B cell (primary cell): ENCODE measurements around the gene ORM1.
"Not testable (repeated sequence)": the region's sequence is repeated elsewhere in the genome, so short reads cannot be mapped to it uniquely, and the experiment has no call there.

Experiments used
- EZH2 ChIP-seq: IDR thresholded peaks from 2 replicates; pipeline ENCODE4 v1.6.1; 2012; ENCODE audit warnings: borderline replicate concordance, low read depth, mild to moderate bottlenecking, moderate library complexity, low read length; ENCODE audit not compliant: insufficient read depth, poor library complexity, severe bottlenecking
- TF ChIP-seq, protein P1 (sequence below): fragments of 200-600 bp; IDR thresholded peaks from one replicate; pipeline ENCODE4 v1.8.0; 2022; ENCODE audit warnings: antibody characterized with exemption, mild to moderate bottlenecking

DNA sequence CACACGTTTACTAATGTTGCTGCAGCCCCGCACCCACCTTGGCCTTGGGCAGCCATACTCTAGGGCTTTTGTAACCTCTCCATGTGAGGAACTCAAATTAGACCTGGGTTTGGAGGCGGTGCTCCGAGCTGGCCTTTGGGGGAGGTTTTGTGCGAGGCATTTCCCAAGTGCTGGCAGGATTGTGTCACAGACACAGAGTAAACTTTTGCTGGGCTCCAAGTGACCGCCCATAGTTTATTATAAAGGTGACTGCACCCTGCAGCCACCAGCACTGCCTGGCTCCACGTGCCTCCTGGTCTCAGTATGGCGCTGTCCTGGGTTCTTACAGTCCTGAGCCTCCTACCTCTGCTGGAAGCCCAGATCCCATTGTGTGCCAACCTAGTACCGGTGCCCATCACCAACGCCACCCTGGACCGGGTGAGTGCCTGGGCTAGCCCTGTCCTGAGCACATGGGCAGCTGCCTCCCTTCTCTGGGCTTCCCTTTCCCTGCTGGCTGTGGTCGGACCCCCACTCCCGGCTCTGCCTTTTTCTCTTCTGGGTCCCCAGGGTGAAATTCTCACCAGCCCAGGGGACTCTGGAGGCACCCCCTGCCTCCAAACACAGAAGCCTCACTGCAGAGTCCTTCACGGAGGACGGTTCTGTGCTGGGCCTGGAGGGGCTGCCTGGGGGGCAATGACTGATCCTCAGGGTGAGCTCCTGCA is at the start of gene ORM1:
- TF ChIP-seq, protein P1, sequence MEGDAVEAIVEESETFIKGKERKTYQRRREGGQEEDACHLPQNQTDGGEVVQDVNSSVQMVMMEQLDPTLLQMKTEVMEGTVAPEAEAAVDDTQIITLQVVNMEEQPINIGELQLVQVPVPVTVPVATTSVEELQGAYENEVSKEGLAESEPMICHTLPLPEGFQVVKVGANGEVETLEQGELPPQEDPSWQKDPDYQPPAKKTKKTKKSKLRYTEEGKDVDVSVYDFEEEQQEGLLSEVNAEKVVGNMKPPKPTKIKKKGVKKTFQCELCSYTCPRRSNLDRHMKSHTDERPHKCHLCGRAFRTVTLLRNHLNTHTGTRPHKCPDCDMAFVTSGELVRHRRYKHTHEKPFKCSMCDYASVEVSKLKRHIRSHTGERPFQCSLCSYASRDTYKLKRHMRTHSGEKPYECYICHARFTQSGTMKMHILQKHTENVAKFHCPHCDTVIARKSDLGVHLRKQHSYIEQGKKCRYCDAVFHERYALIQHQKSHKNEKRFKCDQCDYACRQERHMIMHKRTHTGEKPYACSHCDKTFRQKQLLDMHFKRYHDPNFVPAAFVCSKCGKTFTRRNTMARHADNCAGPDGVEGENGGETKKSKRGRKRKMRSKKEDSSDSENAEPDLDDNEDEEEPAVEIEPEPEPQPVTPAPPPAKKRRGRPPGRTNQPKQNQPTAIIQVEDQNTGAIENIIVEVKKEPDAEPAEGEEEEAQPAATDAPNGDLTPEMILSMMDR = not testable (repeated sequence)
- TF ChIP-seq EZH2 = not testable (repeated sequence)
